Prostate gland (tissue), 2 donors: ENCODE measurements around the gene METTL5.

ENCODE experiments used
- CTCF ChIP-seq, 4 experiments: fragments of 200-600 bp in 2 of 4; fragments of 450-650 bp in 2 of 4; sonication (generic) in 2 of 4; IDR thresholded peaks; 1 replicate in 3 of 4; 2 replicates in 1 of 4; pipeline ENCODE4 v1.5.1; 2016 to 2019; ENCODE audit warnings: antibody characterized with exemption in 4 of 4, mild to moderate bottlenecking in 2 of 4, moderate library complexity in 2 of 4
- POLR2AphosphoS5 ChIP-seq: sonication (generic); formaldehyde crosslinking; IDR thresholded peaks from one replicate; pipeline ENCODE4 v1.6.1; 2017; ENCODE audit warnings: antibody characterized with exemption

- TF ChIP-seq CTCF (IDR thresholded peaks at IDR 0.05) (no peak), POLR2AphosphoS5 (no peak)
These were observed 27.1 kb downstream of the METTL5 start for GRCh38 chr2:169797601-169798000.
